ENCODE results near the gene NAA60.
"Not testable (repeated sequence)": the region's sequence is repeated elsewhere in the genome, so short reads cannot be mapped to it uniquely, and the experiment has no call there.

DNA sequence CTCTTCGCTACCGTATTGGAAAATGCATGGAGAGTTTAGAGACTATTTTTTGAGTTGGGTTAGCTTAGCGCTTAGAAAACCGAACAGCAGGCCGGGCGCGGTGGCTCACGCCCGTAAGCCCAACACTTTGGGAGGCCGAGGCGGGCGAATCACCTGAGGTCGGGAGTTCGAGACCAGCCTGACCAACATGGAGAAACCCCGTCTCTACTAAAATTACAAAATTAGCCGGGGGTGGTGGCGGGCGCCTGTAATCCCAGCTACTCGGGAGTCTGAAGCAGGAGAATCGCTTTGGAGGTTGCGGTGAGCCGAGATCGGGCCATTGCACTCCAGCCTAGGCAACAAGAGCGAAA, 57.9 kb downstream of the NAA60 start:
- TF ChIP-seq CTCF (conservative IDR thresholded peaks at IDR 0.05; ENCODE audit: low read length); EZH2phosphoT487 (IDR thresholded peaks at IDR 0.05; ENCODE audit: borderline replicate concordance): not testable (repeated sequence)

Data from Loucy (cell line).